Amniotic stem cell (primary cell): ENCODE data around the gene ACACA.

Source experiments
- DNase-seq: peaks from one replicate; lab custom pipeline; 2025; lab: John Stamatoyannopoulos, UW

ACACA gene

DNA sequence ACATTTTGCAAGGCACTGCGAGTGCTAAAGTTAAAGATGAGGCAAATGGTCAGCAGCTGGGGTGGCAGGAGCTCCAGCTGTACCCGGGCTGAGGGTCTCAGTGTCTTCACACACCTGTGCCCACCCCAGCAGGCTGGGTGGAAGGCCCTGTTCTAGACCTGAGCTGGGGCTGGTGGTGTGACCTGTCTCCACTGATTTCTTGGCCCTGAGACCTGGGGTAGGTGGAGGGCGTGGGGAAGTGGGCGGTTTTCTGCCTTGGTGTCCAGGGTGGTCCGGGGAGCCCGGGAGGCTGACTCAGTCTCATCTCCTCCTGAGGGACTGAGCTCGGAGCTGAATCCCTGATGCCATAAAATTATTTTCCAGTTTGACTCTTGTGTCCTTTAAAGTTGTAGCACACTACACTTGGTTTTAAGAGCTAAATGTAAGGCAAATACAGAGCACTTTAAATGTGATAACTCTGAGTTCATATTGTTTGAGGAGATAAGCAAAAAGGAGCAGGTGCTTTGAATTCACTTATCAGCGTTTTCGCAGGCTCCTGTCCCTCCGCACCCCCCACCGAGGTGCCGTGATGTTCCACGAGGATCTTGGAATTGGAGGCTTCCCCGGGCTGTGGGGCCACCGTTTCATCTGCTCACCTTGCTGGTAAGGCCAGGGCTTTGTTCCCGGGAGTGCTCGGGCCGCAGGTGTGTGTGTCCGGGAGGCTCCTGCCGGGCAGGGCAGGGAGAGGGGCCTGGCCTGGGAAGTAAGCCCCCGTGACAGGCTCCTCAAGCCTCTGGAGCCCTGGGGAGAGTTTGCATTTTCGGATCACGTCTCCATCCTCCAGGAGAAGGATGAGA lies 340.9 kb downstream of the ACACA start:
- no peak for DNase-seq

DNA sequence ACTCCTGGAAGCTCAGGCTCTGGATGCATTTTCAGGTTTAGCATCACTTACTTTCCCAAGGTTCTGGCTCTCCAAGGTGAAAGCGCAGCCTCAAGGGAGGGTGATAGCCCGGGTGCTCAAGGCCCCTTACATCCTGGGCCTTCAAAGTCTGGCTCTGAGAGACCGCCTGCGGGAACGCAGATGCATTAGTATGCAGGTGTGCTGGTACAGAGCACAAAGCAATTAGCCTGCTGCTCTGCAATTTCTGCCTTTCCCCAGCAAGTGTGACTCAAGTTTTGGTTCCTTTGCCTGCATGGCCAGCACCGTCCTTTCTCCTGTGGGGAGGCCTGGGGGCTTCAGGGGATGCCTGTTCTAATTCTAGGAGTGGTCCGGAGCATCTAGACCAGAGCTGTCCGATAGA lies 341.7 kb downstream of the ACACA start:
- DNase-seq: no peak

DNA sequence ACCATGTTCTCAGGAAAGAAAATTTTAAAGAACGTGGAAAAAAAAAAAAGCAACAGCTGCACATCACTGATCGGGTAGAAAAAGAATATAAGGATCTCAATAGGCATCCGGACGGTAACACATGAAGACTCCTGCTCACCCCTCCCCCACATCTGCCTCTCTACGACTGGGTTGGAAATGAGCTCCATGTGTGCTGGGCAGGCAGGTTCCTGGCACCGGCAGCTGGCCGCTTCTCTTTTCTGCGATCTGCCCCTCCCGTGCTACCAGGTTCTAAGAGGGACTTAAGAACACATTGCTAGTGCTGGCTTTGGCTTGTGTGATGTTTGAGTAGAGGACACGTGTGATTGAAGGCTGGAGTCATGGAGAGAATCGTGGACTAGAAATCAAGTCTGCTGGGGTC lies 342.4 kb downstream of the ACACA start:
- no peak for DNase-seq

DNA sequence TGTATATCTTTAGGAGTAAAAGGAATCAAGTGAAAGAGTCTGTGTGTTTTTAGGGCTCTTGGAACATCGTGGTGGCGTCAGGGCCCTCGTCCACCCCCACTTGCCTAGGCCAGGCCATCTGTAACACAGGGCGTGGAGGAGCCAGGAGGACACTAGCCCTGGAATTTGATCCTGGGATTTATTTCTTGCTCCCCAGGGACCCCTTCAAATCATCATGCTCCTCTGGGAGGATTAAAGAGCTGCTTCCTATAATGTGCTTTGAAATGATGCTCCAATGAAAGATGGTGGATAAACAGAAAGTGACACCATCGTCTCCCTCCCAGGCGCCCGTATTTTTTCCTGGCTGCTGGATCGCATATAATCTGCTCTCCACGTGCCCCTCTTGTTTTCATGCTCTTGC lies 344.6 kb downstream of the ACACA start:
- DNase-seq: no peak

DNA sequence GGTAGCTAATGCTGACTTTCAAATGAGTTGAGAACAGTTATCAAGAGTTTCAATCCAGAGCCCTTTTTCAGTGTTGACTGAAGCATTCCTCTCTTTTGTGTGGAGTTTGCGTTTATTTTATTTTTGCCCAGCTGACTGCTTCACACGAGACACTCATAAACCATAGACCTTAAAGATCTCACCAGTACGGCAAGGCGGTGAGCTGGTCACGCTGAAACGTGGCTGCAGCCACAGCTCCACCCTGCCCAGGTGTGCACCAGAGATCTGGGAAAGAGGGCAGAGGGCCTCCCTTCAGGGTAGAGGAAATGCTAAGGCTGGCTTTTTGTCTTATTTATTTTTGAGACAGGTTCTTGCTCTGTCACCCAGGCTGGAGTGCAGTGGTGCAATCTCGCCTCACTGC lies 345.7 kb downstream of the ACACA start:
- no peak for DNase-seq

DNA sequence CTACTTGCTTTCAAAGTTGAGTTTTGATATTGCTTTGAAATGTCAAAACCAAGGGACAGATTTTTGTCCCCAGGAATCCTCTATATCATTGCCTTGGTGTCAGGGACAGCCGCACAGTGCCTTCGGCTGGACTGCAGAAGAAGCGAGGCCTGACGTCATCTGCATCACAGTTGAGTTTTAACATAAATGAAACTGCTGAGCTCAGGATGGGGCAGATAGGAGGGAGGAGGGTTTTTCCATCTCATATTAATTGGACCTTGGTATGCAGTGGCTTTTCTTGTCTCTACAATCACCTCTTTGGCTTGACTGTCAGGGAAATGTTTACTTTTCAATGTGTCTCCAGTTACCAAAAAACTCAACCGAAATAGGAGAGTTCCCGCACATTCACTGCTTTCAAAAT lies 346.5 kb downstream of the ACACA start:
- DNase-seq: no peak

DNA sequence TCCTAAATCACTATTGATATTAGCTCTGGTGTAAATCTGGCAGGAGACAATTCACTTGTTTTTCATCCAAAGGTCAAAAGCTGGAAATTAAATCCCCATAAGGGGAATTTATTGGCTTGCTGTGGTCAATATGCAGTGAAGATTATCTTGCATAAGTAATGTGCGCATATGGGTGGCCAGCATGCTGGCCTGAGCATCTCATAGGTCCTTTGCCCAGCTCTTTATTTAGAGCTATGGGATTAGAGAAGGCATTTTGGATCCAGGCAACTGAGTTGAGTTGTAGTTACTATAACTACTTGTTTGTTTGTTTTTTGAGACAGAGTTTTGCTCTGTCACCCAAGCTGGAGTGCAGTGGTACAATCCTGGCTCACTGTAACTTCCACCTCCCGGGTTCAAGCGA lies 347.1 kb downstream of the ACACA start:
- DNase-seq: no peak

DNA sequence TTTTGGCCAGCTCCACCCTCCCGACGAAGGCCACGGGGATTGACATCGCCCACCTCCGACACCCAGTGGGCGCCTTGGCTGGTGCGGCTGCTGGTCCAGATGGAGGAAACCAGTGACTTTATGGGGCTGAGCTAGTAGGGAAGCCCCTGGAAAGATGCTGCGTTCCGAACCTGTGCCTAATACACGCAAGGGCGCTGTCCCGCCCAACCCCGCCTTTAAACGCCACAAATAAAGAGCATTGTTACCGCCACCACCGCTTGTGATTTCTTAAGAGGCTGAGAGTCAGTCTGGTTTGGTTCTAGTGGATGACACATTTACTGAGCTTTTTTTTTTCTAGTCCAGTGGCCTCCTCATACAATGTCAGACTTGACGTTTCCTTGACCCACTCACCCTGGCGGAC lies 350.0 kb downstream of the ACACA start:
- DNase-seq: no peak

DNA sequence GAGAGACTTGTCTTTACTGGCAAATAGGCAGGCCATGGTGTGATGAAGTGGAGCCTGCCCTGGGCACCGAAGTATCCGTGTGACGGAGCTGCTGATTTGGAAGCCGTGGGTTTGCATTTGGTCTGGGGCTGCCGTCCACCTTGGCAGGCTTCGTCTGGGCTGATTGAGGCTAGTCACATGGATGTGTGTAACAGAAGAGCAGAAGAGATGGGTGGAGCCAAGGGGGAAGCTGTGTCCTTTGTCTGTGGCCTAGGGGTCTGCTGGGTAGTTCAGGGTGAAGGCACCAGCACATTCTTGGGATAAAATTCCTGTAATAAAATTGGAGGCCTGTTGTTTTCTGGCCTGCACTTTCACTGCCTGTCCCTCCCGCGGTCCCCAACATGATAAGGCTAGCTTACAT lies 351.7 kb downstream of the ACACA start:
- no peak for DNase-seq

DNA sequence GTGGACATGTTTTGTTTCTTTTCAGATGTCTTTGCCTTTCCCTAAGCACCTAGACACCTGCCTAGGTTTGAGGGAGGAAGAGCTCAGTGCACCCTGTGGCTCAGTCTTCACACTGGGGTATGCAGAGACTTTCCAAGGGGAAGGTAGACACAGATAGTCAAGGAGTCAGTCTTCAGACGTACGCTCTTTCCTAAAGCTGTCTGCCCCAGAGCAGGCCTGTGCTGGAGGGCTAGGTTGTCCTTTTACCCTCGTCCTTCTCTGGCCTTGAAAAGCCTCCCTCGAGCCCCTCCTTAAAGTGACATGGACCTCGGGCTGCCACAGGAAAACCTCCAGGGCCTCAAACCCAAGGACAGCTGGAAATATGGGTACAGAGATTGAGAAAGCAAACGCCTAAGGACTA lies 354.2 kb downstream of the ACACA start:
- no peak for DNase-seq

DNA sequence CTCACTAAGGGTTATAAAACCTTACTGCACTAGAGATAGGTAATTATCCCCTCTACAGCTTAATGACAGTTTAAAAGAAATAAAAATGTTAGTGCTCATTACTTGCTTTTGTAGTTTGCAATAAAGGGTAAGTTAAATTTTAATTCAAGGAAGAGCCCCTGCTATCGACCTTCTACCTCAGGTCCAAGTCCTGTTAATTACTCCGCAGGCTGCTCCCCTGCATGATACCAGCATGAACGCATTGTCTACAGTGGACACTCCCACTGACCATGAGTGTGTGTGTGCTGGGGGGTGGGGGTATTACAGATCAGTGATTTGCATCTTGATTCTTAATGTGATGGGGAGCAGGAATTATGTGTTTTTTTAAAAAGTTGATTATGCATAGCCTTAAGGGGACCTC lies 354.8 kb downstream of the ACACA start:
- no peak for DNase-seq

DNA sequence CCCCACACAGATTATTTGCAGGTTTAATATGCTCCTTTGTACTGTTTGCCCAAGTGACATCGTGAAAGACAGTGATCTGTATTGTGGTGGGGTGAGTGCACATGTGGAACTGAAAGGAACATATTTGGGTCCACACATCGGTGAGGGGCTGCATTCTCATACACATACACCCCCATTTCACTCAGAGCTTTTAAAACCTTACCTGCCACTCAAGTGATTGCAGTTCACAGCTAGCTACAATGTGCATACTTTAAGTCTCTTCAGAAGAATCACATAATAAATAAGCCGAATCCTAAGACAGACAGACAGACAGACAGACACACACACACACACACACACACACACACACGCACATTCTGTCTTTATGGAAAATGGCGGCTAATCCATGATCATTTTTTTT lies 355.3 kb downstream of the ACACA start:
- no peak for DNase-seq

DNA sequence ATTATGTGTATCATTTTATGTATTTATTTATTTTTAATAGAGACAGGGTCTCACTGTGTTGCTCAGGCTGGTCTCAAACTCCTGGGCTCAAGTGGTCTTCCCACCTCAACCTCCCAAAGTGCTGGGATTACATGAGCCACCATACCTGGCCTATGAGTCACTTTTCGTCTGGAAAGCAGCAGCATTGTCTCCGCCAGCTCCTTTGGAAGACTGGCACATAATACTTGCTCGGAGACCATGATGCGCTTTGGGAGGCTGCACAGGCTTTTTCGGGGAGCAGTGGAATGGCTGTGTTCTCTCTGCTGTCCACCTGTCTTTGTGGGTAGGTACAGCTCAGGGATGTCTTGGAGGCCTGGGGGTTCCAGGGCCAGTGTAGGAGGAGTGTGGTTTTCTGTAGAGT lies 355.7 kb downstream of the ACACA start:
- no peak for DNase-seq

DNA sequence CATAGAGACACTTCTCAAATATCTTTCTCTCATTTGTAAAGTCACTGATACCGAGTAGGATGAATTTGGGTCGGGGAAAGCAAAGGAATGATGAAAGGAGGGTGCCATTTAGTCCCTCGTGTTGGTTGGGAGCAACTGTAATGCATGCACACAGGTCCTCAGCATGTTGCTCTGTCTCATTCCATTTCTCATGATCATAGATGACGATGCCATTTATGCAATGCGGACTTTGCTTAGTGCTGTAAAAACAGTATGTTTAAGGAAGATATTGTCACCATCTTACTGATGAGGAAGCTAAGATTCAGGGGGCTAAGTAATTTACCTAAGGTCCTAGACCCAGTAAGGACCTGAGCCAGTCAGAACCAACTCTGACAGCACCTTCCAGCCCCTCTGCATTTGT lies 357.8 kb downstream of the ACACA start:
- DNase-seq: no peak

DNA sequence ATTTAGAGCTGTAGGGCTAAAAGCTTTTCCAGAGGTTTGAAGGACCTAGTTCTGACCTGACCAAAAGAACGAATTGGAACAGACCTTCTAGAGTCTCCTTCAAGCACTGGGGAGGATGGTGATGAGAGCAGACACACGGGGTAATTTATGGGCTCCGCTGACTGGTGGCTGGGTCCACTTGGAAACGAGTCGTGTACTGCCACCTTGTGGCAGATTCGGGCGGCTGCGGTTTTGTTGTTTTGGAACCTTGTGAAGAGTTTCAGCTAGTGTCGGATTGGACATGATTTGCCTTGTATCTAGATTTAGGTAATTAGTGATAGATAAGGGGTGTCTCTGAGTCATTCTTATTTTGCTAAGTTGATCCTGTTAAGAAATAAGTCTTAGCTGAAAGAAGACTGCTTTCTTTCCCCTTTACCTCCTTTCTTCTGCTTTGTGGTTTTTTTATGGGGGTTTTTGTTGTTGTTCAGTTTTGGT lies 359.0 kb downstream of the ACACA start:
- peak; percentile 33 for DNase-seq

DNA sequence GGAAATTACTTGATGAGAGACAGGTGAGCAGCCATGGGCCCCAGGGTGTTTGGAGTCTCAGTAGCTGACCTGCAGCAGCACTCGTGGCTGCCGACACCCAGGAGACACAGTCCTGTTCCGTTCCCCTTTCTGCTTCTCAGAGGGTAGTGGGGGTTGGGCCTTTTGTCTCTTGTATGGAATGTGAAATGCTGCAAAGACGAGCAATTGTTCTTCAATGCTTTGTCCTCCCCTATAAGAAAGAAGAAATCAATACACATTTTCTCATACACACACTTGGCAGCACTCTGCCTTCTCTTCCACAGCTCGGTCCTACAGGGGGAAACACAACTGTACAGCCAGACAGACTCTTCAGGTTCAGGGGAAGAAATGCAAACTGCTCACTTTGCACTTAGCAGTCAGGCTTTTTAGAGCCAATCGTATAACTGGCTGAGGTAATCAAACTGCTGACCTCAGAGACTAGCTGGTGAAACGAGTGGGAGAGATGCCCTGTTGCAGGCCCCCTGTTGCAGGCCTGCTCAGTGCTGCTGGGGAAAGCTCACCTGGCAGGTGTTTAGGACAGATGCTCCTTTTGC lies 361.2 kb downstream of the ACACA start:
- no peak for DNase-seq

DNA sequence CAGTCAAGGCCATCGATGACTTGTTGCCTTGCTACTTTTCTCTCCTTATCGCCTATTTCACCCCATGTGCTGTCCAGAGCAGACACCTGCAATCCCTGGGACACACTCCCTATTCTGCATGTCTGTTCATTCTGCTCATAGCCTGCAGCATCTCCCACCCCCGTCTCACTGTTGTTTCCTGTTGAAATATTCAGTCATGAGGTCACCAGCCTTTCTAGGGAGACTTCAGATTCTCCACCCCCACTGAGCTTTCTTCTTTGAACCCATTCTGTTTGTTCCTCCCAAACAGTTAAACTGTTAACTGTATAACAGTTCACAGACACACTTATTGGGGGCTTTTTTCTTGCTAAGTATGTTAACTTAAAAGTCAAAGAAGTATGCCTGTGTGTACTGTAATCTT lies 363.4 kb downstream of the ACACA start:
- no peak for DNase-seq

DNA sequence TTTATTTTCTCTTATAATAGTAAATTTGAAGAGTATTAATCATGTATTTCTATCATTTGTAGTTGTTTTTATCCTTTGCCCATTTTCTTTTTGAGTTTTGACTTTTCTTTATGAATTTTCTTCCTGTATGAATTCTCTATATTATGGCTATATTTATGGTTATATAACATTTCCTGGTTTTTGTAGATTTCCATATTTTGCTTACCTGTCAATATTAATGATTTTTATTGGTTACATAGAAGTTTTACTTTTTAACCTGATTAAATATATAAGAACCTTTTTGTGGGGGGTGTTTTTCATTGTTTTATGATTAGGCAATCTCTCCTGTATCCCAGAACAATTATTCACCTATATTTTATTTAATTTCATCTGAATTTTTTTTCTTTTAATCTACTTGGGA lies 364.7 kb downstream of the ACACA start:
- no peak for DNase-seq

DNA sequence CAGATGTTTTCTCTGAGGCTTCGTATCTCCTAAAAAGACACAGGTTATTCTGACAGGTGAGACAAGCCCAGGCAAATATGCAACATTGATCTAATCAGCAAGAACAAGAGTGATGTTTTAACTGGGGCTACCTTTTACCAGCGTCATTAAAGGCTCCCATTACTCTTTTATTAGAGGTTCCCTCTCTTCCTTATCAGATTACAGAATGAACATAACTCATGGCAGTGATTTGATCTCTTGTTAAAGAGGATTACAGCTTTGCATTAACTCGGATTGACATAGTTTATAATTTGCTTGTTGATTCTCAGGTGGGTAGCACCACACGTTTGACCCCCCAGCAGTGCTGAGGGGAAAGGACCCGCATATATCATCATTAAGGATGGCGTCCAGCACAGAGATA lies 367.4 kb downstream of the ACACA start:
- no peak for DNase-seq

DNA sequence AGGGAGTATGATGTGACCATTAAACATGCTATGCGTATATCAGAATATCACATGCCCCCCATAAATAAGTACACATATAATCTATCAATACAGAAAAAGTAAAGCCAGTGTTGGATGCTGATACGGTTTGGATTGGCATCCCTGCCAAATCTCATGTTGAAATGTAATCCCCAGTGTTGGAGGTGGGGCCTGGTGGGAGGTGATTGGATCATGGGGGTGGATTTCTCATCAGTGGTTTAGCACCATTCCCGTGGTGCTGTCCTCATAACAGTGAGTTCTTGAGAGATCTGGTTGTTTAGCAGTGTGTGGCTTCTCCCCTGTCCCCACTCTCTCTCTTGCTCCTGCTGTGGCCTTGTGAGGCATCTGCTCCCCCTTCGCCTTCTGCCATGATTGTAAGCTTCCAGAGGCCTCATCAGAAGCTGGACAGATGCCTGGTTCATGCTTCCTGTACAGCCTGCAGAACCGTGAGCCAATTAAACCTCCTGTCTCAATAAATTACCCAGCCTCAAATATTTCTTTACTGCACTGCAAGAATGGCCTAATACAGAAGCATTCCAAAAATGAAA lies 369.0 kb downstream of the ACACA start:
- no peak for DNase-seq
